Mucosa of descending colon (tissue), 3 donors: ENCODE results near the gene BRD4. TPM values are rescaled to one million over a fixed set of nuclear protein-coding genes. Genes with fewer than 3 reads are reported as not detected.
"Not testable (repeated sequence)": the region's sequence is repeated elsewhere in the genome, so short reads cannot be mapped to it uniquely, and the experiment has no call there.

ENCODE experiments used
- ATAC-seq: fragments of 200-7000 bp; cut with Tn5 transposase; one replicate; pipeline ENCODE4 v1.9.1; 2020; ENCODE audit warnings: mild to moderate bottlenecking, moderate library complexity
- DNase-seq, 3 donors: peaks; one replicate each; pipeline ENCODE4 v3.0.0-alpha.2; 2020
- H3K36me3 ChIP-seq: fragments of 200-600 bp; one replicate; pipeline ENCODE4 v1.8.0; 2021; ENCODE audit warnings: low read depth, mild to moderate bottlenecking
- H3K4me1 ChIP-seq: fragments of 200-600 bp; one replicate; pipeline ENCODE4 v1.8.0; 2021; ENCODE audit warnings: low read depth, mild to moderate bottlenecking
- H3K4me3 ChIP-seq: fragments of 200-600 bp; one replicate; pipeline ENCODE4 v1.8.0; 2021; ENCODE audit warnings: mild to moderate bottlenecking
- H3K9me3 ChIP-seq: fragments of 200-600 bp; one replicate; pipeline ENCODE4 v1.8.0; 2021; ENCODE audit warnings: mild to moderate bottlenecking
- CTCF ChIP-seq: fragments of 200-600 bp; IDR thresholded peaks from one replicate; pipeline ENCODE4 v1.8.0; 2022; ENCODE audit warnings: antibody characterized with exemption, mild to moderate bottlenecking
- intact Hi-C, 2 donors: fragments of 100-400 bp; cut with DNase I in 1 of 2; cut with micrococcal nuclease in 1 of 2; formaldehyde crosslinking; loops; one replicate each; pipeline versions ENCODE4 v1.11.0 to v1.11.1; 2022; cut with DNase I, micrococcal nuclease
- total RNA-seq, 3 donors: library from RNA; stranded (reverse); fragmentation: NEBNext Ultra II Directional in 2 of 3; extraction: Animal tissue kit (Norgen Biotek cat#: 25700) in 2 of 3; gene quantifications; one replicate each; pipeline versions ENCODE4 v1.2.1 to v1.2.4, GENCODE V29; 2021 to 2023
- donor health status: DM: no; HTN: no; CAD: no; lungs with moderate emphysema.
- donor health status: DM: no; HTN: no; CAD: no.
- donor health status: DM: no; HTN: yes; CAD: no.

BRD4 gene
- total RNA-seq, 3 donors from 2014 or later, result 78.3 to 104 (median 82.6) TPM

- H3K4me3 ChIP-seq, result no peak overlapping the region
- TF ChIP-seq CTCF, result no peak
- intact Hi-C loops, result no loop called here
- no peaks in the 10 kb centered on the region for H3K9me3 ChIP-seq
- H3K4me1 ChIP-seq, result peaks cover 5% of the 10 kb centered on the region
- no peaks in the 10 kb centered on the region for H3K36me3 ChIP-seq
- ATAC-seq (no peak), DNase-seq (no peak)
Measured at GRCh38 chr19:15337202-15337601, 4.9 kb upstream of the BRD4 start.

DNA sequence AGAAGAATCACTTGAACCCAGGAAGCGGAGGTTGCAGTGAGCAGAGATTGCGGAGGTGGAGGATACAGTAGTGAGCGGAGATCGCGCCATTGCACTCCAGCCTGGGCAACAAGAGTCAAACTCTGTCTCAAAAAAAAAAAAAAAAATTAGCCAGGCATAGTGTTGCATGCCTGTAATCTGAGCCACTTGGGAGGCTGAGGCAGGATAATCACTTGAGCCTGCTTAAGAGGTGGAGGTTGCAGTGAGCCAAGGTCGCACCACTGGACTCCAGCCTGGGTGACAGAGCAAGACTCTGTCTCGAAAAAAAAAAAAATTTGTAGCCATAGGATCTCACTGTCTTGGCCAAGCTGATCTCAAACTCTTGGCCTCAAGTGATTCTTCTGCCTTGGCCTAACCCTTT, 3.7 kb upstream of the BRD4 start:
- intact Hi-C loops, result not testable (repeated sequence)

DNA sequence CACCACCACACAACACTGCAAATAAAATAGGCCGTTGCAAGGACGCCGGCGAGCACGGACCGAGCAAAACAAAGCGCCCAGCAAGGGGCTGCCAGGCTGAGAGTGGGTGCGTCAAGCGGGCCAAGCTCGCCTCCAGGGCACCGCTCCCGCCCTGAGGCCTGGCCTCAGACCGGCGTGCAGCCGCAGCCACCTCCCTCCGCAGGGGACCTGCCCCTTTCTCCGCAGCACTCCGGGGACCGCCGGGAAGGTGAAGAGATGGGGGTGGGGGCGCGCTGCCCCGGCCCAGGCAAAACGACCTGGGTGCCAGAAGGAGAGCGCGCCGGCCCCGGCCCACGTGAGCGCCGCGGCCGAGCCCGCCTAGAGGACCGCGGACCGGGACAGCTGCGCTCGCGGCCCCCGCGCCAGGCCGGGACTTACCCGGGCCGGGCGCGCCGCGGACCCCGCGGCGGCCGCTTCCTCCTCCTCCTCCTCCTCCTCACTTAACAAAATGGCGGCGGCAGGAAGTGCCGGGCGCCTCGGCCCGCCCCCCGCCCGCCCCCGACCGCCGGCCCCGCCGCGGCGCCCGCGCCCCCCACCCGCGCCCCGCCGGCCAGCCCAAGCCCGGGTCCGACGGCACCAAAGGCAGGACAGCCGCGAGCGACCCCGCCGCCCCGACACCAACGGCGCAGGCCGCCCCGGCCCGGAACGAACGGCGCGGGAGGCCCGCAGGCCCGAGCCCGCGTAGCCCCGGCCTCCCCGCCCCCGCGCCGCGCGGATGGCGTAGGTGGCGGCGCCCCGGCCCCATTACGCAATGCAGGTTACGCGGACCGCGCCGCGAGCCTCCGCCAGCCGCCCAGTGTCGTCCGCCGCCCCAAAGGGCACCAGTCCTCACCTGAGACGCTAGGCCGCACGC, 674 bp downstream of the BRD4 start:
- Histone ChIP-seq H3K4me3 (peak overlapping the region; percentile 94), H3K9me3 (no peaks in the 10 kb centered on the region), H3K4me1 (peaks cover 39% of the 10 kb centered on the region), H3K36me3 (no peaks in the 10 kb centered on the region)
- DNase-seq, result peak; percentile 49 to 76 (median 72)
- intact Hi-C loops, result no loop called here
- ATAC-seq, result peak; percentile 65
- no peak for TF ChIP-seq CTCF

More for the DNA sequence above, 3.7 kb upstream of the BRD4 start:
- H3K9me3 ChIP-seq, H3K4me1 ChIP-seq, DNase-seq, ATAC-seq, H3K4me3 ChIP-seq, H3K36me3 ChIP-seq: not testable (repeated sequence)

- DNase-seq (peak in 1 of 3 donors; percentile 21), ATAC-seq (peak; percentile 49)
- intact Hi-C loops, result no loop called here
- H3K9me3 ChIP-seq, result no peaks in the 10 kb centered on the region
- peaks cover 46% of the 10 kb centered on the region for H3K4me1 ChIP-seq
- TF ChIP-seq CTCF, result no peak
- H3K36me3 ChIP-seq, result no peaks in the 10 kb centered on the region
- peak overlapping the region; percentile 94 for H3K4me3 ChIP-seq
Measured at GRCh38 chr19:15330801-15331418, 1.4 kb downstream of the BRD4 start.

DNA sequence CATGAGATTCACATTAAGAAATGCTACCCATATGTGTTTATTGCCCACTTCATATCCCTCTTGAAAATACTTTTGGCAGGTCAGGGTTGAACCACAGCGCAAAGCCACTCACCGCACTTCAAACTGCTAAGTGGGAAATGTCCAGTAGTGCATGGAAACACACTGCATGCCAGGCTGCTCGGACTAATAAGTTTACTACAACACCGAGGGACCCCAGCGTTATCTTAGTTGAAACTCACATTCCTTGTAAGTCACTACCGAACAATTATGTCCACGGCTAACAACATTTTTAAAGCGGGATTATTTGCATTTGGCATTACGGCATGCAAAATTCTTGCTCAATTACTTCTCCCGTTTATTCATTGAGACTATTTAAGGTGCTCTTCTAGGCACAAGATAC, 4.0 kb downstream of the BRD4 start:
- TF ChIP-seq CTCF, result no peak
- ATAC-seq, result no peak
- H3K4me3 ChIP-seq, result no peak overlapping the region
- no peaks in the 10 kb centered on the region for H3K9me3 ChIP-seq
- intact Hi-C loops, result no loop called here
- no peaks in the 10 kb centered on the region for H3K36me3 ChIP-seq
- no peak for DNase-seq
- peaks cover 69% of the 10 kb centered on the region for H3K4me1 ChIP-seq
